Immature natural killer cell (primary cell): ENCODE results near the gene ENTPD3. TPM values are rescaled to one million over a fixed set of nuclear protein-coding genes. Genes with fewer than 3 reads are reported as not detected.
"Not testable (repeated sequence)": the region's sequence is repeated elsewhere in the genome, so short reads cannot be mapped to it uniquely, and the experiment has no call there.

ENCODE experiments used
- DNase-seq, 3 donors: peaks; one replicate each; pipeline ENCODE4 v3.0.0; 2022; ENCODE audit warnings: mixed read lengths in 1 of 3
- H3K27ac Mint-ChIP-seq, 6 donors: one replicate each; pipeline ENCODE4 v1.8.0; 2020; ENCODE audit warnings: mixed read lengths in 6 of 6, mild to moderate bottlenecking in 5 of 6, inconsistent platforms in 4 of 6, moderate library complexity in 3 of 6
- H3K27me3 Mint-ChIP-seq, 3 donors: one replicate each; pipeline ENCODE4 v1.8.0; 2020 to 2021; ENCODE audit warnings: low read depth in 3 of 3, mild to moderate bottlenecking in 3 of 3, mixed read lengths in 3 of 3, moderate library complexity in 3 of 3, inconsistent platforms in 1 of 3
- H3K36me3 Mint-ChIP-seq, 3 donors: one replicate each; pipeline ENCODE4 v1.8.0; 2020; ENCODE audit warnings: mixed read lengths in 3 of 3, inconsistent platforms in 2 of 3, mild to moderate bottlenecking in 2 of 3
- H3K4me1 Mint-ChIP-seq, 2 donors: one replicate each; pipeline ENCODE4 v1.8.0; 2020; ENCODE audit warnings: inconsistent platforms in 2 of 2, mild to moderate bottlenecking in 2 of 2, mixed read lengths in 2 of 2, moderate library complexity in 1 of 2
- H3K4me3 Mint-ChIP-seq, 5 donors: one replicate each; pipeline ENCODE4 v1.8.0; 2020; ENCODE audit warnings: mild to moderate bottlenecking in 5 of 5, mixed read lengths in 5 of 5, inconsistent platforms in 3 of 5, moderate library complexity in 3 of 5
- H3K9me3 Mint-ChIP-seq, 6 donors: one replicate each; pipeline ENCODE4 v1.8.0; 2020; ENCODE audit warnings: mild to moderate bottlenecking in 6 of 6, mixed read lengths in 6 of 6, inconsistent platforms in 4 of 6, moderate library complexity in 3 of 6
- polyA plus RNA-seq, 3 donors: library from polyadenylated mRNA; unstranded; fragments of 300-500 nt; fragmentation: Illumina TruSeq; gene quantifications; one replicate each; pipeline ENCODE4 v1.2.3, GENCODE V29; 2021

Gene ENTPD3
- polyA plus RNA-seq, 3 donors from 2014 or later: not detected

- Mint-ChIP-seq H3K27me3 (peaks cover 3 to 12% (median 9%) of the 10 kb centered on the region in 3 donors), H3K4me1 (peaks cover 47 to 64% of the 10 kb centered on the region in 2 donors), H3K27ac (peak within 1 kb of the TSS; percentile 95 to 98 (median 97)), H3K9me3 (no peaks in the 10 kb centered on the region), H3K4me3 (peak within 1 kb of the TSS; percentile 89 to 96 (median 94)), H3K36me3 (peaks cover 12 to 31% (median 17%) of the 10 kb centered on the region in 3 donors)
- peak; percentile 93 to 94 (median 93) for DNase-seq
Measured at GRCh38 chr3:40456940-40457823, 70.2 kb downstream of the ENTPD3 start, which contains the start of gene RPL14. Gene RPL14, plus strand, starts transcription at chr3:40457339. Its CDS starts 133 bp downstream, at chr3:40457472.

DNA sequence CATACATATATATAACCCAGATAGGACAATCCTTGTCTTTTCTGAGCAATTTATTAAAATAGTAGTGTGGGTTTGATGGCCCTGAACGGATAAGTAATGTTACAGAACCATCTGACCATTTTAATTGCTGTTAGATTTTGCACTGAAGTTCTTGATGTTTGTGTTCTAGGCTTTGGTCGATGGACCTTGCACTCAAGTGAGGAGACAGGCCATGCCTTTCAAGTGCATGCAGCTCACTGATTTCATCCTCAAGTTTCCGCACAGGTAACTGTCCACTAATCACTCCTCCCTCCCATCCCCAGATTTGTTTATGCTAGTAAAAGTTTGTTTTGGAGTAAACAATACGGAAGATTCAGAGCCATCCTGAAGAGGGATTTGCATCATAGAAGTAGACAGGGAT, 71.5 kb downstream of the ENTPD3 start:
- H3K27ac Mint-ChIP-seq: peak overlapping the region; percentile 79 to 96 (median 88)
- no peak for DNase-seq
- H3K4me1 Mint-ChIP-seq: peaks cover 35 to 52% of the 10 kb centered on the region in 2 donors
- peaks cover 2 to 12% (median 9%) of the 10 kb centered on the region in 3 donors for H3K27me3 Mint-ChIP-seq
- peak overlapping the region; percentile 89 to 96 (median 92) for H3K4me3 Mint-ChIP-seq
- no peaks in the 10 kb centered on the region for H3K9me3 Mint-ChIP-seq
- peaks cover 12 to 38% (median 21%) of the 10 kb centered on the region in 3 donors for H3K36me3 Mint-ChIP-seq

DNA sequence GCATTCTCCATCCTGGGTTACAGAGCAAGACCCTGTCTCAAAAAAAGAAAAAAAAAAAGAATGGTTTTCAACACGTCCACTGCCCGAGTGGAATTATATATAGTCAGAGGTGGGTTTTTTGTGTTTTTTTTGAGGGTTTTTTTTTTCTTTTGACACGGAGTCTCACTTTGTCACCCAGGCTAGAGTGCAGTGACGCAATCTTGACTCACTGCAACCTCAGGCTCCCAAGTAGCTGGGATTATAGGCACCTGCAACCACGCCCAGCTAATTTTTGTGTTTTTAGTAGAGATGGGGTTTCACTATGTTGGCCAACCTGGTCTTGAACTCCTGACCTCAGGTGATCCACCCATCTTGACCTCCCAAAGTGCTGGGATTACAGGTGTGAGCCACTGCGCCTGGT, 73.5 kb downstream of the ENTPD3 start:
- H3K9me3 Mint-ChIP-seq, H3K27ac Mint-ChIP-seq, DNase-seq, H3K4me3 Mint-ChIP-seq: not testable (repeated sequence)
- H3K27me3 Mint-ChIP-seq: peaks cover 2 to 18% (median 9%) of the 10 kb centered on the region in 3 donors
- H3K4me1 Mint-ChIP-seq: peaks cover 42 to 69% of the 10 kb centered on the region in 2 donors
- peaks cover 16 to 56% (median 24%) of the 10 kb centered on the region in 3 donors for H3K36me3 Mint-ChIP-seq

DNA sequence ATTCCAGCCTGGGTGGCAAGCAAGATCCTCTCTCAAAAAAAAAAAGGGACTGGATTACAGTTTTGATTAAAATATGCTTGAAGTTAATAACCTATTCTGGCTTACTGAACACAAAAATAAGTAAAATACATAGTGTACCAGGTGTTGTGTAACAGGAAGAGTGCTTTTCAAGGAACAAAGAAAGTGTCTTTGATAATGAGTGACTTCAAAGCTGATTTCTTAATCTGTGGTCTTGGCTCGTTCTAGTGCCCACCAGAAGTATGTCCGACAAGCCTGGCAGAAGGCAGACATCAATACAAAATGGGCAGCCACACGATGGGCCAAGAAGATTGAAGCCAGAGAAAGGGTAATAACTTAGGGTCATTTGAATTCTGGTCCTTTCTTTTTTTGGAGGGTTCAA, 74.2 kb downstream of the ENTPD3 start:
- Mint-ChIP-seq H3K9me3 (no peaks in the 10 kb centered on the region), H3K27ac (peak overlapping the region in 2 of 6 donors; percentile 24 to 53), H3K4me3 (no peak overlapping the region), H3K27me3 (peaks cover 2 to 18% (median 9%) of the 10 kb centered on the region in 3 donors), H3K36me3 (peaks cover 16 to 60% (median 24%) of the 10 kb centered on the region in 3 donors), H3K4me1 (peaks cover 37 to 63% of the 10 kb centered on the region in 2 donors)
- no peak for DNase-seq

DNA sequence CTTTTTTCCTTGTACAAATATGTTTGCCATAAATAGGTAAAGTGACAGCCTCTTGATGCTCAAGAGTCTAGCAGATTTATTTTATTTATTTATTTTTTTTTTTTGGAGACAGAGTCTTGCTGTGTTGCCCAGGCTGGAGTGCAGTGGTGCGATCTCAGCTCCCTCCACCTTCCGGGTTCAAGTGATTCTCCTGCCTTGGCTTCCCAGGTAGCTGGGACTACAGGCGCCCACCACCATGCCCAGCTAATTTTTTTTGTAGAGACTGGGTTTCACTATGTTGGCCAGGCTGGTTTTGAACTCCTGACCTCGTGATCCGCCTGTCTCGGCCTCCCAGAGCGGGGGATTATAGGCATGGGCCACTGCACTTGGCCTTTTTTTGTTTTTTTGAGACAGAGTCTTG, 75.9 kb downstream of the ENTPD3 start:
- not testable (repeated sequence) for H3K4me3 Mint-ChIP-seq, H3K9me3 Mint-ChIP-seq, H3K27ac Mint-ChIP-seq, DNase-seq
- peaks cover 0 to 12% (median 2%) of the 10 kb centered on the region in 3 donors for H3K27me3 Mint-ChIP-seq
- peaks cover 16 to 61% (median 24%) of the 10 kb centered on the region in 3 donors for H3K36me3 Mint-ChIP-seq
- peaks cover 26 to 48% of the 10 kb centered on the region in 2 donors for H3K4me1 Mint-ChIP-seq

DNA sequence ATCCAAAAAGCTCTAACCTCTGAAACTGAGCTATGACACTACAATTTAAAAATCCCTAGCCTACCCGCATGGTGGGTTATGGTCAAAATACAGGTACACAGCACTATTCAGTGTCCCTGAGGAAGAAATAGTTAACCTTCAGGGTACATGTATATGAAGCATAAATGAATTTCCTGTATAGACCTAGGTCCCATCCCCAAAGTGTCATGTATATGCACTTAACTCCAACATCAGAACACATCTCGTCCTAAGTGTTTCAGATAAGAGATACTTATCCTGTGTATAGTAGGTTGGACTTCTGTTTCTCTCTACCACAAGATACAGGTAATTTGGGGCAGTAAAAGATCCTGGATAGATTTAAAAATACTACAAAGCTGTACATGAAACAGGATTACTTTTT, 76.6 kb downstream of the ENTPD3 start:
- Mint-ChIP-seq H3K9me3 (no peaks in the 10 kb centered on the region), H3K27me3 (peaks cover 0 to 11% (median 0%) of the 10 kb centered on the region in 3 donors), H3K4me3 (no peak overlapping the region), H3K36me3 (peaks cover 16 to 55% (median 24%) of the 10 kb centered on the region in 3 donors), H3K27ac (peak overlapping the region in 1 of 6 donors; percentile 51), H3K4me1 (peaks cover 18 to 41% of the 10 kb centered on the region in 2 donors)
- no peak for DNase-seq

GRCh38 chr3:40464339-40465110, 77.5 kb downstream of the ENTPD3 start:
- H3K4me3 Mint-ChIP-seq: peak overlapping the region in 2 of 5 donors; percentile 17 to 31
- H3K27ac Mint-ChIP-seq: peak overlapping the region; percentile 25 to 75 (median 56)
- peaks cover 0 to 11% (median 0%) of the 10 kb centered on the region in 3 donors for H3K27me3 Mint-ChIP-seq
- H3K36me3 Mint-ChIP-seq: peaks cover 16 to 46% (median 17%) of the 10 kb centered on the region in 3 donors
- no peaks in the 10 kb centered on the region for H3K9me3 Mint-ChIP-seq
- peak in 1 of 3 donors; percentile 16 for DNase-seq
- peaks cover 13 to 32% of the 10 kb centered on the region in 2 donors for H3K4me1 Mint-ChIP-seq

DNA sequence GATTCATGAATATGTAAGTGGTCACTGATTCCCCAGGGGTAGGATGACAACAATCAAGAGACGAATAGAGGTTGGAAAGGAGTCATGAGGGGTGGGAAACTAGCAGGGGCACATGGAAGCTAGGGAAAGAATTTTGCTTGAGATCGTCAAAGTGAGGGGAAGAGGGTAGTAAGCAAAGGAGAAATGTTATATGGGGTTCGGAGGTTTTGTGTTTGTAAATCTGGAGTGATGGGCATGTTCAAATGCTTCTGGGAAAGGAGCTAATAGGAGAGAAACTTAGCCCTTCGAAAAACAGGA, 78.1 kb downstream of the ENTPD3 start:
- Mint-ChIP-seq H3K4me1 (peaks cover 13 to 32% of the 10 kb centered on the region in 2 donors), H3K36me3 (peaks cover 16 to 46% (median 17%) of the 10 kb centered on the region in 3 donors), H3K4me3 (no peak overlapping the region), H3K27ac (peak overlapping the region; percentile 0 to 49 (median 25)), H3K27me3 (peaks cover 0 to 11% (median 0%) of the 10 kb centered on the region in 3 donors), H3K9me3 (no peaks in the 10 kb centered on the region)
- DNase-seq: no peak

- Mint-ChIP-seq H3K27ac (peak overlapping the region in 4 of 6 donors; percentile 22 to 49 (median 38)), H3K36me3 (peaks cover 16 to 44% (median 17%) of the 10 kb centered on the region in 3 donors), H3K27me3 (peaks cover 0 to 11% (median 0%) of the 10 kb centered on the region in 3 donors), H3K9me3 (no peaks in the 10 kb centered on the region), H3K4me1 (peaks cover 11 to 32% of the 10 kb centered on the region in 2 donors), H3K4me3 (no peak overlapping the region)
- no peak for DNase-seq
Measured at GRCh38 chr3:40465456-40465855, 78.5 kb downstream of the ENTPD3 start.

DNA sequence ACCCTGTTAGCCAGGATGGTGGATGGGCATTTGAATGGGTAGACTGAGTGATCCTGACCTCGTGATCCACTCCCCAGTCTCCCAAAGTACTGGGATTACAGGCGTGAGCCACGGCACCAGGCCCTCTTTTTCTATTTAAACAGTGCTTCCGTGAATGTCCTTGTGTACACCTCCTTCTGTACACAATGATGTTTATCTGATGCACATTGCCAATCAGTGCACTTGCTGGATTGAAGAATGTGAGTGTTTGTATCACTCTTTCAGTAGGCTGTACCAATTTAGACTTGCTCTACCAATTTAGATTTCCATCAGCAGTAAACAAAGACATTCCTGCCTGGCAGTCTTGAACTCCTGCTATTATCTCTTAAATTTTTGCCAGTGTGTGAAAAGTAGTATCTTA, 81.0 kb downstream of the ENTPD3 start:
- Mint-ChIP-seq H3K9me3 (no peaks in the 10 kb centered on the region), H3K4me3 (no peak overlapping the region), H3K27ac (peak overlapping the region in 2 of 6 donors; percentile 35 to 52), H3K27me3 (peaks cover 0 to 6% (median 0%) of the 10 kb centered on the region in 3 donors), H3K36me3 (peaks cover 3 to 28% (median 5%) of the 10 kb centered on the region in 3 donors), H3K4me1 (peaks cover 11 to 21% of the 10 kb centered on the region in 2 donors)
- DNase-seq: no peak

- peaks cover 0 to 5% (median 3%) of the 10 kb centered on the region in 3 donors for H3K27me3 Mint-ChIP-seq
- no peaks in the 10 kb centered on the region for H3K4me1 Mint-ChIP-seq
- DNase-seq: no peak
- H3K9me3 Mint-ChIP-seq: no peaks in the 10 kb centered on the region
- peaks cover 0 to 5% (median 0%) of the 10 kb centered on the region in 3 donors for H3K36me3 Mint-ChIP-seq
- no peak overlapping the region for H3K4me3 Mint-ChIP-seq
- H3K27ac Mint-ChIP-seq: no peak overlapping the region
Measured at GRCh38 chr3:40470701-40471100, 83.7 kb downstream of the ENTPD3 start.

GRCh38 chr3:40476478-40477470, 89.8 kb downstream of the ENTPD3 start, which contains the start of gene ZNF619:
Gene ZNF619, plus strand, starts transcription at chr3:40477122. Its CDS starts 858 bp downstream, at chr3:40477980.
- Mint-ChIP-seq H3K4me1 (peaks cover 21 to 28% of the 10 kb centered on the region in 2 donors), H3K36me3 (peaks cover 6 to 14% (median 11%) of the 10 kb centered on the region in 3 donors), H3K27ac (peak within 1 kb of the TSS; percentile 92 to 99 (median 98)), H3K9me3 (no peaks in the 10 kb centered on the region), H3K4me3 (peak within 1 kb of the TSS; percentile 95 to 98 (median 97)), H3K27me3 (peaks cover 0 to 5% (median 3%) of the 10 kb centered on the region in 3 donors)
- DNase-seq: peak; percentile 76 to 80 (median 77)
